GM12891 (cell line): ENCODE measurements around the gene KIFC3.

ENCODE experiments used
- POLR2A ChIP-seq: IDR thresholded peaks from 2 replicates; pipeline ENCODE4 v1.6.1; 2011; ENCODE audit warnings: low read depth, low read length, control low read depth
- POLR2AphosphoS5 ChIP-seq: IDR thresholded peaks from 2 replicates; pipeline ENCODE4 v1.6.1; 2011; ENCODE audit warnings: low read depth, low read length, control low read depth
- SPI1 ChIP-seq: IDR thresholded peaks from 2 replicates; pipeline ENCODE4 v1.6.1; 2011; ENCODE audit warnings: low read depth, low read length, control low read depth
- TAF1 ChIP-seq: IDR thresholded peaks from 2 replicates; pipeline ENCODE4 v1.6.1; 2011; ENCODE audit warnings: low read depth, low read length, control low read depth

GRCh38 chr16:57714047-57714446 is 88.2 kb downstream of the KIFC3 start:
- TF ChIP-seq POLR2A (no peak), POLR2AphosphoS5 (no peak), TAF1 (no peak), SPI1 (no peak)
